GM18858 (cell line): Measurements from ENCODE around the gene SSC5D.
A peak's percentile ranks its signal among the peaks of the same experiment; 100 is the strongest.

Experiments used
- ATAC-seq: cut with Tn5 transposase; IDR thresholded peaks from one replicate; pipeline ENCODE4 v1.9.1; 2021; ENCODE audit not compliant: unreplicated experiment

Gene SSC5D

GRCh38 chr19:55454787-55455243, 33.4 kb upstream of the SSC5D start:
- no peak for ATAC-seq

GRCh38 chr19:55455576-55456235, 32.5 kb upstream of the SSC5D start:
- no peak for ATAC-seq

GRCh38 chr19:55456347-55456746, 31.9 kb upstream of the SSC5D start:
- ATAC-seq, result no peak

- no peak for ATAC-seq
These were observed 30.4 kb upstream of the SSC5D start for GRCh38 chr19:55457683-55458457.

- no peak for ATAC-seq
These were observed 28.7 kb upstream of the SSC5D start for GRCh38 chr19:55459551-55459949.

- ATAC-seq, result no peak
These were observed 28.1 kb upstream of the SSC5D start for GRCh38 chr19:55459950-55460657.

- no peak for ATAC-seq
These were observed 27.5 kb upstream of the SSC5D start for GRCh38 chr19:55460670-55461258.

GRCh38 chr19:55461259-55461973, 26.8 kb upstream of the SSC5D start, which contains the start of gene ISOC2:
Gene ISOC2 (minus strand): TSS chr19:55461642. CDS start chr19:55456486, 5,156 bp downstream.
- peak; percentile 78 for ATAC-seq

GRCh38 chr19:55461974-55462626, 26.1 kb upstream of the SSC5D start:
- no peak for ATAC-seq

- no peak for ATAC-seq
These were observed 25.5 kb upstream of the SSC5D start for GRCh38 chr19:55462722-55463121.

GRCh38 chr19:55463583-55464031, 24.6 kb upstream of the SSC5D start:
- ATAC-seq, result no peak

- no peak for ATAC-seq
These were observed 24.1 kb upstream of the SSC5D start for GRCh38 chr19:55464039-55464661.

- ATAC-seq, result no peak
These were observed 23.6 kb upstream of the SSC5D start, which contains the start of gene C19orf85 for GRCh38 chr19:55464662-55465054. Gene C19orf85 (minus strand): TSS chr19:55464751. CDS start chr19:55464554, 197 bp downstream.

- no peak for ATAC-seq
These were observed 22.6 kb upstream of the SSC5D start for GRCh38 chr19:55465460-55466240.

- no peak for ATAC-seq
These were observed 22.0 kb upstream of the SSC5D start for GRCh38 chr19:55466241-55466614.

- ATAC-seq, result no peak
These were observed 20.8 kb upstream of the SSC5D start for GRCh38 chr19:55467236-55468053.

- no peak for ATAC-seq
These were observed 20.2 kb upstream of the SSC5D start for GRCh38 chr19:55468054-55468393.

- no peak for ATAC-seq
These were observed 17.0 kb upstream of the SSC5D start for GRCh38 chr19:55471266-55471665.
